Renal cortex interstitium (tissue), 11 donors: Measurements from ENCODE around the gene CDH11. TPM values are rescaled to one million over a fixed set of nuclear protein-coding genes. Genes with fewer than 3 reads are reported as not detected.

ENCODE experiments used
- DNase-seq, 11 donors: peaks; one replicate each; pipeline ENCODE4 v3.0.0-alpha.2; 2013; ENCODE audit warnings: low read depth in 9 of 11, low spot score in 4 of 11; ENCODE audit errors: extremely low read depth in 1 of 11
- polyA plus RNA-seq, 3 donors: library from polyadenylated mRNA; unstranded; fragments of 120-200 nt; gene quantifications; one replicate each; pipeline ENCODE4 v1.2.1, GENCODE V29; 2013; ENCODE audit not compliant: insufficient read length in 3 of 3

CDH11 gene
- polyA plus RNA-seq, 3 donors, result 150 to 221 (median 177) TPM

DNA sequence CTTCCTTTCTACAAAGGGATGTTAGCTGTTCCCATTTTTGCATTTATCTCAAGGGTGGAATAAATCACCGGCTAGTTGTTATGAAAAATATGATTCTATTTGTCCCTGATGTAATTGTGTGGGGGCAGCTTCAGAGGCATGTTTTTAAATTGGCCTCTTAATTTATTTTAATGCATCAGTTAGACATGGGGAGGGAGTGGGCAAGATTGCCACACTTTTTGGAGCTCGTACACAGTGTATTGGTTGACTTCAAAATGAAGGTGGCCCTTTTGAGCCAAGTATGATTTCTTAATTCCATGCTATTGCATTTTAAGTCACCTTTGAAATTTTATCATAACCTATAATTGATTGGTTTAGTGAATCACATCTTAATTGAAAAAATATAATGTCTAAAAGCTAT, 223.7 kb downstream of the CDH11 start:
- no peak for DNase-seq
